Mesenchymal stem cell (in vitro differentiated cells and primary cell): Measurements from ENCODE around the gene PRKAR2A.
"Not testable (repeated sequence)": the region's sequence is repeated elsewhere in the genome, so short reads cannot be mapped to it uniquely, and the experiment has no call there.

ENCODE experiments used
- DNase-seq: peaks from one replicate; pipeline ENCODE4 v3.0.0-alpha.2; 2013
- H2AFZ ChIP-seq: one replicate; pipeline ENCODE4 v1.6.1; 2013; ENCODE audit warnings: low read depth, mild to moderate bottlenecking, control low read depth, inconsistent platforms, low read length, moderate library complexity
- H2AK5ac ChIP-seq: 2 replicates; pipeline ENCODE4 v1.6.1; 2013; ENCODE audit warnings: low read length, moderate library complexity, mild to moderate bottlenecking, inconsistent platforms; ENCODE audit not compliant: severe bottlenecking
- H2BK120ac ChIP-seq: one replicate; pipeline ENCODE4 v1.6.1; 2013; ENCODE audit warnings: low read depth, mild to moderate bottlenecking, inconsistent platforms, low read length, moderate library complexity
- H2BK12ac ChIP-seq, 2 experiments: one replicate each; pipeline ENCODE4 v1.6.1; 2013; ENCODE audit warnings: inconsistent platforms in 2 of 2, low read length in 2 of 2, mild to moderate bottlenecking in 2 of 2, moderate library complexity in 2 of 2, control low read depth in 1 of 2
- H2BK15ac ChIP-seq: one replicate; pipeline ENCODE4 v1.6.1; 2013; ENCODE audit warnings: mild to moderate bottlenecking, low read depth, inconsistent platforms; ENCODE audit not compliant: poor library complexity, severe bottlenecking
- H2BK5ac ChIP-seq: 2 replicates; pipeline ENCODE4 v1.6.1; 2013; ENCODE audit warnings: low read depth, mild to moderate bottlenecking, low read length, control low read depth, inconsistent platforms; ENCODE audit not compliant: poor library complexity, severe bottlenecking
- H3K14ac ChIP-seq, 2 experiments: one replicate each; pipeline ENCODE4 v1.6.1; 2013; ENCODE audit warnings: inconsistent platforms in 2 of 2, low read length in 2 of 2, control low read depth in 1 of 2, mild to moderate bottlenecking in 1 of 2, moderate library complexity in 1 of 2
- H3K18ac ChIP-seq, 2 experiments: one replicate each; pipeline ENCODE4 v1.6.1; 2013; ENCODE audit warnings: inconsistent platforms in 2 of 2, low read length in 2 of 2, control low read depth in 1 of 2, low read depth in 1 of 2, mild to moderate bottlenecking in 1 of 2
- H3K23ac ChIP-seq, 2 experiments: one replicate each; pipeline ENCODE4 v1.6.1; 2013; ENCODE audit warnings: inconsistent platforms in 2 of 2, low read length in 2 of 2, mild to moderate bottlenecking in 2 of 2, moderate library complexity in 2 of 2, control low read depth in 1 of 2
- H3K27ac ChIP-seq: 2 replicates; pipeline ENCODE4 v1.5.1; 2013; ENCODE audit warnings: mild to moderate bottlenecking, moderate library complexity, low read length, control low read depth, inconsistent platforms; ENCODE audit not compliant: poor library complexity, severe bottlenecking
- H3K27me3 ChIP-seq, 2 experiments: 2 replicates each; pipeline versions ENCODE4 v1.6.1 to v1.7.0; 2013; ENCODE audit warnings: low read length in 2 of 2, mild to moderate bottlenecking in 2 of 2, moderate library complexity in 2 of 2, control low read depth in 1 of 2, inconsistent platforms in 1 of 2; ENCODE audit not compliant: control insufficient read depth in 1 of 2, insufficient read depth in 1 of 2
- H3K36me3 ChIP-seq, 2 experiments: 2 replicates each; pipeline versions ENCODE4 v1.6.1 to v1.7.0; 2013; ENCODE audit warnings: low read length in 2 of 2, control low read depth in 1 of 2, inconsistent platforms in 1 of 2, low read depth in 1 of 2, mild to moderate bottlenecking in 1 of 2; ENCODE audit not compliant: insufficient read depth in 2 of 2, control insufficient read depth in 1 of 2
- H3K4ac ChIP-seq, 2 experiments: one replicate each; pipeline ENCODE4 v1.6.1; 2013; ENCODE audit warnings: inconsistent platforms in 2 of 2, low read length in 2 of 2, mild to moderate bottlenecking in 2 of 2, moderate library complexity in 2 of 2, control low read depth in 1 of 2, low read depth in 1 of 2
- H3K4me1 ChIP-seq: 2 replicates; pipeline ENCODE4 v1.6.1; 2013; ENCODE audit warnings: low read depth, low read length, control low read depth; ENCODE audit not compliant: control insufficient read depth, insufficient read depth
- H3K4me2 ChIP-seq: 2 replicates; pipeline ENCODE4 v1.6.1; 2013; ENCODE audit warnings: low read length, mild to moderate bottlenecking, inconsistent platforms; ENCODE audit not compliant: poor library complexity, severe bottlenecking
- H3K4me3 ChIP-seq, 2 experiments: 2 replicates each; pipeline versions ENCODE4 v1.5.1 to v1.7.0; 2013; ENCODE audit warnings: low read length in 2 of 2, mild to moderate bottlenecking in 2 of 2, control low read depth in 1 of 2, low read depth in 1 of 2; ENCODE audit not compliant: insufficient read depth in 1 of 2
- H3K79me1 ChIP-seq: replicated peaks from 2 replicates; pipeline ENCODE4 v1.6.1; 2013; ENCODE audit warnings: mild to moderate bottlenecking, control low read depth, low read length, inconsistent platforms; ENCODE audit not compliant: poor library complexity, severe bottlenecking
- H3K9ac ChIP-seq: 2 replicates; pipeline ENCODE4 v1.7.0; 2013; ENCODE audit warnings: mild to moderate bottlenecking, low read length, moderate library complexity
- H3K9me3 ChIP-seq: 2 replicates; pipeline ENCODE4 v1.7.0; 2013; ENCODE audit warnings: mild to moderate bottlenecking, low read length; ENCODE audit not compliant: control insufficient read depth
- H4K8ac ChIP-seq: one replicate; pipeline ENCODE4 v1.6.1; 2013; ENCODE audit warnings: inconsistent platforms, mild to moderate bottlenecking, low read length, moderate library complexity
- H4K91ac ChIP-seq: one replicate; pipeline ENCODE4 v1.6.1; 2013; ENCODE audit warnings: mild to moderate bottlenecking, low read length, inconsistent platforms
- WGBS: methylation state at CpG from one replicate; pipeline ENCODE4 v1.1.7; 2013; ENCODE audit warnings: mixed read lengths; 5-methylcytosine and 5-hydroxymethylcytosine counted together

PRKAR2A gene

DNA sequence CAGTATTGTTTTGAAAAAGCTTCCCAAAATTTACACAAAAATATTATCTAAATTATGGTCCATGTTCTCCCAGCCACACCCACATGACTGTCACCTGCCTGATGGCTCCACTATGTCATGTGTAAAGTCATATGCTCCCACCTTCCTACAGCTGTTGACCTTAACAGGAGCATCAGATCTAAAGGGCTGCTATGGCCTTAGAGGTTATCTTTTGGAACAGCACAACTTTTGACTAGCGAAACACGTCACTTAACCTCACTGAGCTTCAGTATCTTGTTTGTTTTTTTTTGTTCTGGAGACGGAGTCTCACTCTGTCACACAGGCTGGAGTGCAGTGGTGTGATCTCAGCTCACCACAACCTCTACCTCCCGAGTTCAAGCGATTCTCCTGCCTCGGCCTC, 64.4 kb downstream of the PRKAR2A start:
- WGBS = 100% methylated on average over 3 of the region's 6 CpGs
- H4K91ac ChIP-seq = no peak overlapping the region

DNA sequence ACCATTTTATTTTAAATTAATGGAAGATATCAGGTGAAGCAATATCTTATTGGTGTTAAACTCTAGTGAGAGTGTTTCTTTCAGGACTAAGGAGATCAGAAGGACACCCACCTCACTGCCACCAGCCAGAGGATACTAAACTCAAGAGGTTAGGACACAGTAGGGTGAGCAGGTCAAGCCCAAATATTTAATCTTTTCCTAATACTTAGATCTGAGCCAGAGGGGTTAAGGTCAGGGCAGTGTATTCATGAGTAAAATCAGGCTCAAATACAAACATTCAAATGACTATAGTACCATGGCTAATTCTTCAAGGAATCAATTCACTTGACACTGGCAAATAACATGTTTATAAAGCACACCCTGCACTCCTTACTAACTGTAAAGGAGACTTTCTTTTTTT, 65.6 kb downstream of the PRKAR2A start:
- Histone ChIP-seq H3K9me3 (no peaks in the 10 kb centered on the region), H3K79me1 (peaks cover 7% of the 10 kb centered on the region), H3K36me3 (peaks cover 0 to 51% of the 10 kb centered on the region in 2 experiments), H2BK120ac (no peak overlapping the region), H3K4ac (no peak overlapping the region), H2BK15ac (no peak overlapping the region), H4K91ac (no peak overlapping the region), H3K27me3 (no peaks in the 10 kb centered on the region), H3K27ac (no peak overlapping the region), H3K23ac (no peak overlapping the region), H2BK12ac (no peak overlapping the region), H3K4me3 (no peak overlapping the region), H4K8ac (no peak overlapping the region), H3K9ac (no peak overlapping the region), H3K14ac (no peak overlapping the region), H3K4me1 (no peaks in the 10 kb centered on the region), H2AFZ (no peak overlapping the region), H3K18ac (no peak overlapping the region), H2AK5ac (no peak overlapping the region), H2BK5ac (no peak overlapping the region), H3K4me2 (no peak overlapping the region)
- no peak for DNase-seq

More for the DNA sequence above, 64.4 kb downstream of the PRKAR2A start:
- Histone ChIP-seq H4K8ac (no peak overlapping the region), H3K23ac (no peak overlapping the region), H3K18ac (no peak overlapping the region), H2AFZ (no peak overlapping the region), H2BK15ac (no peak overlapping the region), H2BK120ac (no peak overlapping the region), H3K4ac (no peak overlapping the region), H3K4me2 (no peak overlapping the region), H3K79me1 (peaks cover 7% of the 10 kb centered on the region), H3K27ac (no peak overlapping the region), H2BK5ac (no peak overlapping the region), H2AK5ac (no peak overlapping the region), H3K9me3 (no peaks in the 10 kb centered on the region), H3K9ac (no peak overlapping the region), H3K27me3 (no peaks in the 10 kb centered on the region), H3K4me1 (no peaks in the 10 kb centered on the region), H3K14ac (no peak overlapping the region), H3K36me3 (peaks cover 0 to 50% of the 10 kb centered on the region in 2 experiments), H2BK12ac (no peak overlapping the region), H3K4me3 (no peak overlapping the region)
- DNase-seq = no peak

DNA sequence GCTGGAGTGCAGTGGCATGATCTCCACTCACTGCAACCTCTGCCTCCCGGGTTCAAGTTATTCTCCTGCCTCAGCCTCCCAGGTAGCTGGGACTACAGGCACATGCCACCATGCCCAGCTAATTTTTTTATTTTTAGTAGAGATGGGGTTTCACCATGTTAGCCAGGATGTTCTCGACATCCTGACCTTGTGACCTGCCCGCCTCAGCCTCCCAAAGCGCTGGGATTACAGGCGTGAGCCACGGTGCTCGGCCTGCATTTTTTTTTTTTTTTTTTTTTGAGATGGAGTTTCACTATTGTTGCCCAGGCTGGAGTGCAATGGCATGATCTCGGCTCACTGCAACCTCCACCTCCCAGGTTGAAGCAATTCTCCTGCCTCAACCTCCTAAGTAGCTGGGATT, 69.1 kb downstream of the PRKAR2A start:
- not testable (repeated sequence) for H2BK5ac ChIP-seq, H3K9ac ChIP-seq, H3K27me3 ChIP-seq, H4K8ac ChIP-seq, H3K79me1 ChIP-seq, H2AK5ac ChIP-seq, H3K4me2 ChIP-seq, H2BK120ac ChIP-seq, H3K14ac ChIP-seq, H3K27ac ChIP-seq, H3K4me3 ChIP-seq, H2BK15ac ChIP-seq, H3K4me1 ChIP-seq, H2AFZ ChIP-seq, H3K4ac ChIP-seq, H2BK12ac ChIP-seq, H3K18ac ChIP-seq, H4K91ac ChIP-seq, DNase-seq, H3K23ac ChIP-seq, H3K9me3 ChIP-seq
- 96% methylated on average over 4 of the region's 8 CpGs for WGBS
- peaks cover 3 to 57% of the 10 kb centered on the region in 2 experiments for H3K36me3 ChIP-seq

DNA sequence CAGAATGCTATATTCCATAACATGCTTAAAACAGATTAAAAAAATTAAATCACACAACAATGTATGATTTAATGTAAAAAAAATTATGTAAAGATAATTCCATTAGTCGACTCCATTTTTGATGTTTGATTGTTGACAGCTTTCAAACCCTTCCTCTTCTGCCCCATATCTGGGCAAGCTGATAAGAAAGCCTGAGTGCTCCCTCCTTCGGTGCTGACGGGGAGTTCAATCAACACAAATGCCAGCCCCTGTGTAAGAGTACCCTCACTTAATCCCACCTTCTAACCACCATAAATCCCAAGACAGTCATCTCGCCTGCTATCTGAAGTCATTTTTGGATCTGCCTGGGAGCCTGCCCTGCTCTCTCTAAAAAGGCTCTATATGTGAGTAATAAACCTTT, 70.8 kb downstream of the PRKAR2A start:
- Histone ChIP-seq H3K23ac (no peak overlapping the region), H2BK5ac (no peak overlapping the region), H3K27ac (no peak overlapping the region), H4K91ac (no peak overlapping the region), H3K4me3 (no peak overlapping the region), H2BK120ac (no peak overlapping the region), H3K79me1 (peaks cover 6% of the 10 kb centered on the region), H2BK12ac (no peak overlapping the region), H2BK15ac (no peak overlapping the region), H3K4me2 (no peak overlapping the region), H3K27me3 (no peaks in the 10 kb centered on the region), H3K4ac (no peak overlapping the region), H3K36me3 (peaks cover 5 to 52% of the 10 kb centered on the region in 2 experiments), H3K4me1 (no peaks in the 10 kb centered on the region), H3K14ac (no peak overlapping the region), H2AK5ac (no peak overlapping the region), H3K18ac (no peak overlapping the region), H4K8ac (no peak overlapping the region), H3K9me3 (no peaks in the 10 kb centered on the region), H3K9ac (no peak overlapping the region), H2AFZ (no peak overlapping the region)
- WGBS = 100% methylated on average over 4 of the region's 4 CpGs
- DNase-seq = no peak
